ENCODE data around the gene LEAP2. TPM values are rescaled to one million over a fixed set of nuclear protein-coding genes. Genes with fewer than 3 reads are reported as not detected.
"Not testable (repeated sequence)": the region's sequence is repeated elsewhere in the genome, so short reads cannot be mapped to it uniquely, and the experiment has no call there.

LEAP2 gene
- total RNA-seq, 1 donor from 2014 or later, result 4.3 TPM

DNA sequence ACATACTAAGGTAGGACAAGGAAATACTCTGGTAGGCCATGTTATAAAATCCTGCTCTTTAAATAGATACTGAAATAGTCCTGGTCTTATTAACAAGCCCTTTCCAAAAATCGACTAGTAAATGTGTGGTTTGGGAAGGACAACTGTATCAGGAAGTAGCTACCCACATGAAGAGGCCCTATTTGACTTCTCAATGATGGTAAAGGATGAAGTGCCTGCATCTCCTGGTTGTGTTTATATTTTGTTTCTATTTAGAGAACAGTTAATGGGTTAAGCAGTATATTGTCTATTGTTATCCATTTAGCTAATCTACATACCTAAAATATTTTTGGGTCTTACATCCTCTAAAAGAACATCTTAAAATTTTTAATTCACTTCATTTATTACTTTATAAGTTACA, 19.7 kb upstream of the LEAP2 start:
- DNase-seq (ENCODE audit: low spot score), result no peak
- Mint-ChIP-seq H3K4me1 (ENCODE audit: low read depth) (peaks cover 4% of the 10 kb centered on the region), H3K36me3 (ENCODE audit: low read depth) (no peaks in the 10 kb centered on the region), H3K4me3 (ENCODE audit: low read depth) (no peak overlapping the region), H3K9me3 (no peaks in the 10 kb centered on the region), H3K27ac (no peak overlapping the region), H3K27me3 (ENCODE audit: low read depth) (peaks cover 23% of the 10 kb centered on the region)
- intact Hi-C loops (cut with micrococcal nuclease), result no loop called here

GRCh38 chr5:132854301-132854700, 19.2 kb upstream of the LEAP2 start:
- no peak for DNase-seq (ENCODE audit: low spot score)
- Mint-ChIP-seq H3K27me3 (ENCODE audit: low read depth) (peaks cover 21% of the 10 kb centered on the region), H3K27ac (no peak overlapping the region), H3K4me1 (ENCODE audit: low read depth) (peaks cover 4% of the 10 kb centered on the region), H3K4me3 (ENCODE audit: low read depth) (no peak overlapping the region), H3K9me3 (no peaks in the 10 kb centered on the region), H3K36me3 (ENCODE audit: low read depth) (no peaks in the 10 kb centered on the region)
- intact Hi-C loops (cut with micrococcal nuclease), result no loop called here

DNA sequence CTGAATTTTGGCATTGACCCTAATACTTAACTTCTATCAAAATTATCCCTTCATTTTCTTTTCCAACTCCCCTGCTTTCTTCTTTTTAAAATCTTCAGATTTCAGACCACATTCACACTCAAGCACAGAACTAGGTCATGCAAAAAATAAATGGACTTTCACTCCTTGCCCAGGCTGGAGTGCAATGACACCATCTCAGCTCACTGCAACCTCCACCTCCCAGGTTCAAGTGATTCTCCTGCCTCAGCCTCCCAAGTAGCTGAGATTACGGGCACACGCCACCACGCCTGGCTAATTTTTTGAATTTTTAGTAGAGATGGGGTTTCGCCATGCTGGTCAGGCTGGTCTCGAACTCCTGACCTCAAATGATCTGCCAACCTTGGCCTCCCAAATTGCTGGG, 18.5 kb upstream of the LEAP2 start:
- DNase-seq (ENCODE audit: low spot score), result not testable (repeated sequence)
- peaks cover 17% of the 10 kb centered on the region for H3K27me3 Mint-ChIP-seq (ENCODE audit: low read depth)

GRCh38 chr5:132856011-132856410, 17.5 kb upstream of the LEAP2 start:
- intact Hi-C loops (cut with micrococcal nuclease), result no loop called here
- Mint-ChIP-seq H3K27me3 (ENCODE audit: low read depth) (peaks cover 18% of the 10 kb centered on the region), H3K36me3 (ENCODE audit: low read depth) (no peaks in the 10 kb centered on the region), H3K27ac (no peak overlapping the region), H3K4me3 (ENCODE audit: low read depth) (no peak overlapping the region), H3K4me1 (ENCODE audit: low read depth) (peaks cover 4% of the 10 kb centered on the region), H3K9me3 (no peaks in the 10 kb centered on the region)
- DNase-seq (ENCODE audit: low spot score), result no peak

More for the DNA sequence above, 18.5 kb upstream of the LEAP2 start:
- H3K4me1 Mint-ChIP-seq (ENCODE audit: low read depth); H3K36me3 Mint-ChIP-seq (ENCODE audit: low read depth); intact Hi-C loops (cut with micrococcal nuclease); H3K4me3 Mint-ChIP-seq (ENCODE audit: low read depth); H3K9me3 Mint-ChIP-seq; H3K27ac Mint-ChIP-seq: not testable (repeated sequence)

GRCh38 chr5:132859889-132860437, 13.5 kb upstream of the LEAP2 start:
- DNase-seq (ENCODE audit: low spot score), result no peak
- Mint-ChIP-seq H3K9me3 (no peaks in the 10 kb centered on the region), H3K4me1 (ENCODE audit: low read depth) (no peaks in the 10 kb centered on the region), H3K4me3 (ENCODE audit: low read depth) (no peak overlapping the region), H3K27ac (no peak overlapping the region), H3K36me3 (ENCODE audit: low read depth) (no peaks in the 10 kb centered on the region), H3K27me3 (ENCODE audit: low read depth) (peaks cover 19% of the 10 kb centered on the region)
- intact Hi-C loops (cut with micrococcal nuclease), result no loop called here

DNA sequence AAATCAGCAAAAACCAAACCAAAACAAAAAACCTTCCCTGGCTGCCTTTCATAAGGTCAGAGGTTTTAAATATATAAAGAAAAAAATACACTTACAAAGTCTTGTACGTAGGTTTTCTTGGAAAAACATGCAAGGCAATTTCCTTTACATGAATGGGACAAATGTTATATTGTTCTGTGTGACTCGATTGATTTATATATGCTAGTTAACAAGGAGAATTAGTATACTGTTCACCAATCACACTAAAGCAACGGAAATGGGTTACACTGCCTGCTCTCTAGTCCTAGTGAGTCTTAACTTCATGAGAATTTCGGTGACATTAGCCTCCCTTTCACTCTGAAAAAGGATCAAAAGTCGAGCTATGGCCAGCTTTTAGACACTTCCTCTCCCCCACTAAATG, 12.7 kb upstream of the LEAP2 start:
- DNase-seq (ENCODE audit: low spot score), result no peak
- intact Hi-C loops (cut with micrococcal nuclease), result no loop called here
- Mint-ChIP-seq H3K36me3 (ENCODE audit: low read depth) (no peaks in the 10 kb centered on the region), H3K27me3 (ENCODE audit: low read depth) (peaks cover 16% of the 10 kb centered on the region), H3K27ac (no peak overlapping the region), H3K4me3 (ENCODE audit: low read depth) (no peak overlapping the region), H3K9me3 (no peaks in the 10 kb centered on the region), H3K4me1 (ENCODE audit: low read depth) (peaks cover 5% of the 10 kb centered on the region)

GRCh38 chr5:132865668-132866341, 7.7 kb upstream of the LEAP2 start:
- intact Hi-C loops (cut with micrococcal nuclease), result loop anchor here (1.0 to 2.0 kb wide), 4 partner anchors 35 to 372 kb away; partner anchors contain the start of genes AFF4 and SHROOM1
- Mint-ChIP-seq H3K9me3 (no peaks in the 10 kb centered on the region), H3K4me1 (ENCODE audit: low read depth) (peaks cover 22% of the 10 kb centered on the region), H3K4me3 (ENCODE audit: low read depth) (peak overlapping the region; percentile 100), H3K27me3 (ENCODE audit: low read depth) (peaks cover 8% of the 10 kb centered on the region), H3K27ac (peak overlapping the region; percentile 100), H3K36me3 (ENCODE audit: low read depth) (peaks cover 35% of the 10 kb centered on the region)
- DNase-seq (ENCODE audit: low spot score), result no peak

DNA sequence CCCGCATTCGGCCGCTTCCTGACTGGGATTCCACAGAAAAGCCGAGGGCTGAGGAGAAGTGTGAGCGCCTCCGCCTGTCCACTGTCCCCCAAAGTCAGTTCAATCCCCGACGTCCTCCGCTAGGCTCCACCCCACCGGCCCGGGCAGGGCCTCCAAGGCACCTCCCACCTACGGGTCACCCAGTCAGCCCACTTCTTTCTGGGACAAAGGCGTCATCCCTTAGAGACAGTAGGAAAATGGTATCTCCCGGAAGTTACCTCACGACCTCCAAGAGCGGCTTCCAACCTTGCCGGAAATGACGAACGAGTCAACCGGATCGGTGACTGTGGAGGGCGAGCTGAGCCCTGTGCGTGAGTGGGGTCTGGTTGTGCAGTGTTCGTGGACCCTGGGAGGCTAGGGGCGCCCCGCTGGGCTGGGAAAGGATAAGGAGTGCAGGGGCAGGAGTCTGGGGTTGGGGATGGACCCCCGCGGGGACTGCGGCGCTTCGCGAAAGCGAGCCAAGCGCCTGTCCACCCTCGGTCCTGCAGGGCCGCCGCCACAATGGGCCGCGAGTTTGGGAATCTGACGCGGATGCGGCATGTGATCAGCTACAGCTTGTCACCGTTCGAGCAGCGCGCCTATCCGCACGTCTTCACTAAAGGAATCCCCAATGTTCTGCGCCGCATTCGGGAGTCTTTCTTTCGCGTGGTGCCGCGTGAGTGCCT, 7.0 kb upstream of the LEAP2 start, which contains the start of the genes GDF9 and UQCRQ:
GDF9 (minus strand) TSS at position 128 of the 704 bp plus-strand sequence. CDS start 1,936 bp downstream, outside the sequence.
UQCRQ (plus strand) TSS at position 301 of the 704 bp plus-strand sequence; CDS start at position 541, 240 bp downstream.
- peaks cover 6% of the 10 kb centered on the region for H3K27me3 Mint-ChIP-seq (ENCODE audit: low read depth)
- H3K4me1 Mint-ChIP-seq (ENCODE audit: low read depth), result peaks cover 22% of the 10 kb centered on the region
- peaks cover 41% of the 10 kb centered on the region for H3K36me3 Mint-ChIP-seq (ENCODE audit: low read depth)
- H3K4me3 Mint-ChIP-seq (ENCODE audit: low read depth), result peak within 1 kb of the TSS; percentile 100
- intact Hi-C loops (cut with micrococcal nuclease), result loop anchor here (1.0 to 2.0 kb wide), 4 partner anchors 36 to 372 kb away; partner anchors contain the start of genes AFF4 and SHROOM1
- peak; percentile 92 for DNase-seq (ENCODE audit: low spot score)
- H3K9me3 Mint-ChIP-seq, result no peaks in the 10 kb centered on the region
- H3K27ac Mint-ChIP-seq, result peak within 1 kb of the TSS; percentile 100

DNA sequence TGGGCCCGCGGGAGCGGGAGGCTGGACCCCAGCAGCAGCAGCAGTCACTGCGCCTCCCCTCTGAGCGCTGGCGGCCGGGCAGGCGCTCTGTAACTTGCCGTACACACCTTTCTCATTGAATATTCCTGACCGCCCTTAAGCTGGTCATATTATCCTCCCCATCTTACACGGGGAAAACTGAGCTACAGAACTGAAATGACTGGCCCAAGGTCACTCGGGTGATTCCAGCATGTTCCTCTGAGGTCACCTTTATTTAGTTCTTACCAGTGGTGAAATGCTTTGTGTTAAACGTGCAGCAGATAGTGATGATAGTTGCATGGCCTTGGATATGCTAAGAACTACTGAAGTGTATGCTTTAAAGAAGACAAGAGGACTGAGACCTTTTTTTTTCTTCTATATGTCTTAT, 6.4 kb upstream of the LEAP2 start:
- Mint-ChIP-seq H3K4me3 (ENCODE audit: low read depth) (peak overlapping the region; percentile 100), H3K27ac (peak overlapping the region; percentile 100)
- no peak for DNase-seq (ENCODE audit: low spot score)

DNA sequence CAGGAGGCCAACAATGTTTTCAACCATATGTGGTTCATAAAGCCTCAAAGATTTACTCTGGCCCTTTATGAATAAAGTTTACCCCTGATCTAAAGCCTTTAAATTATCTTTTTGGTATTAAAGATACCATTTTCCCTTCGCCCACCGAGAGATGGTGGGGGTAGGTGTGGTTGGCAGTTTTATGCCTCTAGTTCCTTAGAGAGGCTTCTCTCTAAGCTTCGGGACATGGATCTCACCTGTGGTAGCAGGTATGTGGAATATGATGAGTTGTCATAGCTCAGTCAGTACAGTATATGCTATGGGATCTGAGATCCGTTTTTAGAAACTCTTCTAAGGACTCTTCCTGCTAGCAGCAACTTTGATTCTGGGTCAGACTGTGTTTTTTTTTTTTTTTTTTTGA, 4.7 kb upstream of the LEAP2 start:
- Mint-ChIP-seq H3K9me3 (no peaks in the 10 kb centered on the region), H3K27me3 (ENCODE audit: low read depth) (peaks cover under 1% of the 10 kb centered on the region), H3K36me3 (ENCODE audit: low read depth) (peaks cover 61% of the 10 kb centered on the region), H3K27ac (no peak overlapping the region), H3K4me3 (ENCODE audit: low read depth) (peak overlapping the region; percentile 49), H3K4me1 (ENCODE audit: low read depth) (peaks cover 22% of the 10 kb centered on the region)
- intact Hi-C loops (cut with micrococcal nuclease), result no loop called here
- DNase-seq (ENCODE audit: low spot score), result no peak

More for the DNA sequence above, 6.4 kb upstream of the LEAP2 start:
- intact Hi-C loops (cut with micrococcal nuclease), result loop anchor here (2.0 kb wide), 1 partner anchor 36 kb away; the partner anchor contains the start of gene SHROOM1
- peaks cover 46% of the 10 kb centered on the region for H3K36me3 Mint-ChIP-seq (ENCODE audit: low read depth)
- no peaks in the 10 kb centered on the region for H3K9me3 Mint-ChIP-seq
- peaks cover 6% of the 10 kb centered on the region for H3K27me3 Mint-ChIP-seq (ENCODE audit: low read depth)
- H3K4me1 Mint-ChIP-seq (ENCODE audit: low read depth), result peaks cover 22% of the 10 kb centered on the region

DNA sequence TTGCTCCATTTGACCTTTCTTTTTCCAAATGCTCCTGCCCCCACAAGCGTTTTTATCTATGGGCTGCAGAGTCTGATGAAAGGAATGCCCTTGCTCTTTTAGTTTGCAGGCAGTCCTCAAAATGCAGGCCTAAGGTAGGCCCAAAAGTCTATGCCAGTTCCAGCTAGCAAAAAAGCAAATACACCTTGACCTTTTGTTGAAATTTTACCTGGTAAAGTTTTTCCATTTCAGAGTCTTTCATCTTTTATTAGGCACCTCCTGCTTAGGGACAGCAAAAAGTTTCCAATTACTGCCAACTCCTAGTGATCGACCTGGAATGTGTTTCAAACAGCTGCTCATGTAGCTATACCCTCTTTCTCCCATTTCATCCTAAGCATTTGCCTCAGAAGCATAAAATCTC, 2.7 kb upstream of the LEAP2 start:
- H3K4me3 Mint-ChIP-seq (ENCODE audit: low read depth), result no peak overlapping the region
- DNase-seq (ENCODE audit: low spot score), result no peak
- H3K27ac Mint-ChIP-seq, result no peak overlapping the region
- no peaks in the 10 kb centered on the region for H3K9me3 Mint-ChIP-seq
- H3K27me3 Mint-ChIP-seq (ENCODE audit: low read depth), result no peaks in the 10 kb centered on the region
- peaks cover 16% of the 10 kb centered on the region for H3K4me1 Mint-ChIP-seq (ENCODE audit: low read depth)
- intact Hi-C loops (cut with micrococcal nuclease), result no loop called here
- peaks cover 64% of the 10 kb centered on the region for H3K36me3 Mint-ChIP-seq (ENCODE audit: low read depth)

- H3K4me1 Mint-ChIP-seq (ENCODE audit: low read depth), result peaks cover 13% of the 10 kb centered on the region
- no peak overlapping the region for H3K4me3 Mint-ChIP-seq (ENCODE audit: low read depth)
- intact Hi-C loops (cut with micrococcal nuclease), result no loop called here
- H3K9me3 Mint-ChIP-seq, result no peaks in the 10 kb centered on the region
- no peak overlapping the region for H3K27ac Mint-ChIP-seq
- peaks cover 62% of the 10 kb centered on the region for H3K36me3 Mint-ChIP-seq (ENCODE audit: low read depth)
- H3K27me3 Mint-ChIP-seq (ENCODE audit: low read depth), result no peaks in the 10 kb centered on the region
- DNase-seq (ENCODE audit: low spot score), result no peak
Measured at GRCh38 chr5:132871459-132872284, 1.8 kb upstream of the LEAP2 start.

Data from activated T-helper 2 cell treated with anti-CD3 and anti-CD28 coated beads, Interferon-gamma antibody, Interleukin-2, Interleukin-4, amounts not matched to agents 10 μg/mL and 5 μg/mL and 100 μg/mL, durations not matched to agents 14 hours and 24 hours and 36 hours (primary cell).